K562 (cell line): ENCODE results near the gene FYB1. TPM values are rescaled to one million over a fixed set of nuclear protein-coding genes. Genes with fewer than 3 reads are reported as not detected.

ENCODE experiments used
- ATAC-seq: fragments of 200-7000 bp; cut with Tn5 transposase; 3 replicates; pipeline ENCODE4 v1.9.1; 2020; ENCODE audit warnings: moderate library complexity
- BruUV-seq: library from RNA; stranded (reverse); fragments of 400-500 nt; replicated peaks from 2 replicates; lab custom pipeline; 2021; lab: Mats Ljungman, UMichigan
- CTCF ChIA-PET: fragments of 300-600 bp; formaldehyde crosslinking; extraction: SDS; loops from one replicate; lab custom pipeline; 2021; ENCODE audit warnings: low intra/inter-chr PET ratio; lab: Yijun Ruan, JAX
- POLR2A ChIA-PET: fragments of 300-600, 350-650 bp; sonication (Branson Sonifier 250); formaldehyde crosslinking; extraction: SDS; loops from one replicate; lab custom pipeline; 2021; ENCODE audit warnings: antibody characterized with exemption, inconsistent platforms; lab: Yijun Ruan, JAX
- DNase-seq, 4 experiments: peaks; one replicate each; pipeline versions ENCODE4 v3.0.0 to v3.0.0-alpha.2; 2011 to 2018; ENCODE audit warnings: low spot score in 3 of 4, mixed read lengths in 3 of 4; ENCODE audit errors: extremely low read depth in 1 of 4
- FAIRE-seq: peaks from 2 replicates; lab custom pipeline; 2011; peaks lifted over from hg19 to GRCh38; lab: Jason Lieb, UNC
- H2AFZ ChIP-seq: 2 replicates; pipeline ENCODE4 v1.6.0; 2011; ENCODE audit warnings: low read depth, low read length, control low read depth, inconsistent platforms
- H3K27ac ChIP-seq: fragments of 200-600 bp; 3 replicates; pipeline ENCODE4 v1.8.0; 2011; ENCODE audit warnings: low read depth, mild to moderate bottlenecking, control low read depth, inconsistent platforms, low read length, moderate library complexity, mixed read lengths; ENCODE audit errors: extremely low read depth
- H3K27me3 ChIP-seq, 2 experiments: fragments of 300-600 bp in 1 of 2; 2 replicates in 1 of 2; 3 replicates in 1 of 2; pipeline versions ENCODE4 v1.6.0 to v1.8.0; 2011; ENCODE audit warnings: inconsistent platforms in 2 of 2, low read length in 2 of 2, mild to moderate bottlenecking in 1 of 2, mixed read lengths in 1 of 2, moderate library complexity in 1 of 2; ENCODE audit not compliant: control insufficient read depth in 2 of 2, insufficient read depth in 2 of 2
- H3K36me3 ChIP-seq: fragments of 300-600 bp; 3 replicates; pipeline ENCODE4 v1.8.0; 2011; ENCODE audit warnings: mild to moderate bottlenecking, low read length, inconsistent platforms; ENCODE audit not compliant: control insufficient read depth, insufficient read depth
- H3K4me1 ChIP-seq, 2 experiments: fragments of 200-600 bp in 1 of 2; replicated peaks in 1 of 2; 2 replicates in 1 of 2; 3 replicates in 1 of 2; pipeline versions ENCODE4 v1.5.1 to v1.8.0; 2011; ENCODE audit warnings: inconsistent platforms in 2 of 2, low read length in 2 of 2, mild to moderate bottlenecking in 1 of 2, mixed read lengths in 1 of 2, moderate library complexity in 1 of 2; ENCODE audit not compliant: control insufficient read depth in 2 of 2, insufficient read depth in 2 of 2
- H3K4me2 ChIP-seq: 2 replicates; pipeline ENCODE4 v1.6.1; 2011; ENCODE audit warnings: low read length, control low read depth, inconsistent platforms, mixed read lengths; ENCODE audit not compliant: insufficient read depth
- H3K4me3 ChIP-seq: fragments of 200-600 bp; sonication (generic), shearing (Covaris generic); 2 replicates; pipeline ENCODE4 v1.5.1; 2016; ENCODE audit warnings: control low read depth, inconsistent platforms
- H3K79me2 ChIP-seq: fragments of 200-600 bp; 3 replicates; pipeline ENCODE4 v1.8.0; 2011; ENCODE audit warnings: low read length, inconsistent platforms; ENCODE audit not compliant: control insufficient read depth, insufficient read depth
- H3K9ac ChIP-seq, 2 experiments: 2 replicates each; pipeline versions ENCODE4 v1.6.0 to v1.6.1; 2011; ENCODE audit warnings: low read depth in 2 of 2, low read length in 2 of 2, control low read depth in 1 of 2, inconsistent platforms in 1 of 2, mild to moderate bottlenecking in 1 of 2, mixed read lengths in 1 of 2; ENCODE audit not compliant: insufficient read depth in 1 of 2
- H3K9me1 ChIP-seq: one replicate; pipeline ENCODE4 v1.6.0; 2011; ENCODE audit warnings: inconsistent platforms, mild to moderate bottlenecking, low read length, moderate library complexity; ENCODE audit not compliant: control insufficient read depth, insufficient read depth
- H3K9me3 ChIP-seq: replicated peaks from 2 replicates; pipeline ENCODE4 v1.5.1; 2011; ENCODE audit warnings: low read depth, low read length, inconsistent platforms; ENCODE audit not compliant: control insufficient read depth, insufficient read depth
- H4K20me1 ChIP-seq: replicated peaks from 2 replicates; pipeline ENCODE4 v1.6.1; 2011; ENCODE audit warnings: low read length, inconsistent platforms, mixed read lengths; ENCODE audit not compliant: control insufficient read depth, insufficient read depth
- ARID4B ChIP-seq: sonication (generic); formaldehyde crosslinking; IDR thresholded peaks from 2 replicates; pipeline ENCODE4 v1.8.0; 2022; ENCODE audit warnings: mild to moderate bottlenecking, missing genetic modification reagents
- EGR1 ChIP-seq: fragments of 450-650 bp; conservative IDR thresholded peaks from 2 replicates; pipeline ENCODE4 v1.6.1; 2017; ENCODE audit warnings: mild to moderate bottlenecking
- ESRRB ChIP-seq: fragments of 250-450 bp; sonication (Bioruptor Pico); IDR thresholded peaks from 2 replicates; pipeline ENCODE4 v1.5.0; 2020; ENCODE audit warnings: mild to moderate bottlenecking, moderate library complexity, borderline replicate concordance
- KAT7 ChIP-seq: sonication (generic); formaldehyde crosslinking; IDR thresholded peaks from 2 replicates; pipeline ENCODE4 v1.8.0; 2022; ENCODE audit warnings: missing genetic modification reagents, mild to moderate bottlenecking, borderline replicate concordance
- MEF2A ChIP-seq: IDR thresholded peaks from 2 replicates; pipeline ENCODE4 v1.6.1; 2011; ENCODE audit warnings: low read depth, mild to moderate bottlenecking, low read length, moderate library complexity; ENCODE audit not compliant: control insufficient read depth
- SMAD2 ChIP-seq: fragments of 150-350 bp; IDR thresholded peaks from 2 replicates; pipeline ENCODE4 v1.6.1; 2014; ENCODE audit warnings: low read depth, mild to moderate bottlenecking, low read length
- SREBF1 ChIP-seq: fragments of 150-350 bp; IDR thresholded peaks from 2 replicates; pipeline ENCODE4 v1.6.1; 2014; ENCODE audit warnings: antibody characterized with exemption, low read depth, low read length, borderline replicate concordance
- TEAD4 ChIP-seq, 2 experiments: sonication (generic) in 1 of 2; formaldehyde crosslinking in 1 of 2; IDR thresholded peaks; 2 replicates each; pipeline versions ENCODE4 v1.6.1 to v1.8.0; 2012 to 2022; ENCODE audit warnings: borderline replicate concordance in 1 of 2, inconsistent platforms in 1 of 2, low read length in 1 of 2, mild to moderate bottlenecking in 1 of 2, missing genetic modification reagents in 1 of 2
- ZNF224 ChIP-seq: sonication (generic); formaldehyde crosslinking; IDR thresholded peaks from 2 replicates; pipeline ENCODE4 v1.8.0; 2022; ENCODE audit warnings: mild to moderate bottlenecking, missing genetic modification reagents
- ZNF398 ChIP-seq: fragments of 250-450 bp; sonication (Bioruptor Pico); IDR thresholded peaks from 2 replicates; pipeline ENCODE4 v1.8.0; 2021; ENCODE audit warnings: moderate library complexity, mild to moderate bottlenecking, inconsistent platforms
- WGBS: fragments of 100-300 bp; shearing (Covaris generic); methylation state at CpG from one replicate; pipeline ENCODE4 v1.1.6; 2016; ENCODE audit warnings: low coverage, mixed read lengths; ENCODE audit not compliant: insufficient coverage; ENCODE audit errors: missing lambda C conversion rate; 5-methylcytosine and 5-hydroxymethylcytosine counted together
- in situ Hi-C: fragments of 300-500 bp; cut with MboI; formaldehyde crosslinking; loops from 4 replicates; pipeline ENCODE4 v1.15.0; 2018; ENCODE audit warnings: inconsistent platforms, mixed read lengths
- intact Hi-C: fragments of 100-400 bp; cut with micrococcal nuclease; formaldehyde crosslinking; loops from 2 replicates; pipeline ENCODE4 v1.14.2; 2022
- polyA plus RNA-seq, 8 experiments: library from polyadenylated mRNA; depleted of rRNA in 4 of 8; stranded (reverse) in 5 of 8; unstranded in 3 of 8; fragments of >200 nt; fragmentation: Nextera tagmentation in 2 of 8; fragmentation: Illumina TruSeq in 1 of 8; extraction: Ambion mirVana in 2 of 8; extraction: Trizol in 1 of 8; gene quantifications; 2 replicates each; pipeline versions ENCODE4 v1.2.1 to v1.2.3, GENCODE V29; 2011 to 2014; ENCODE audit warnings: inconsistent platforms in 1 of 8, missing spikeins in 1 of 8
- total RNA-seq, 7 experiments: library from RNA; depleted of rRNA in 6 of 7; stranded (reverse); fragments of >200 nt in 6 of 7; fragmentation: Illumina TruSeq in 2 of 7; extraction: Trizol in 2 of 7; gene quantifications; 2 replicates each; pipeline versions ENCODE4 v1.2.1 to v1.2.3, GENCODE V29; 2011 to 2021; ENCODE audit warnings: low replicate concordance in 1 of 7

The FYB1 gene
- total and polyA plus RNA-seq, 9 of the 15 experiments (the other 6 are each of a cell fraction or from before 2014, with no cell fraction given): 4.7 to 31.5 (median 9.7) TPM

- TF ChIP-seq KAT7 (CRISPR knock-in tag) (no peak), EGR1 (no peak), TEAD4 (IDR thresholded peaks at IDR 0.05; ENCODE audit: low read length) (peak; percentile 55), TEAD4 (CRISPR knock-in tag; IDR thresholded peaks at IDR 0.05; ENCODE audit: borderline replicate concordance) (no peak), SREBF1 (no peak), SMAD2 (no peak), ZNF224 (CRISPR knock-in tag) (no peak)
- TF ChIP-seq, all 486 proteins: peak for 38
Observed at GRCh38 chr5:39116344-39117170, 102.8 kb downstream of the FYB1 start (continued).

- H3K27ac ChIP-seq: peak overlapping the region; percentile 55; the same call in 2 of the 3 replicates
- ATAC-seq: peak; percentile 11
- 8% methylated on average over 5 of the region's 5 CpGs for WGBS
- H3K36me3 ChIP-seq: no peaks in the 10 kb centered on the region
- H3K79me2 ChIP-seq: no peaks in the 10 kb centered on the region
- peak overlapping the region; percentile 70 for H2AFZ ChIP-seq
- peak overlapping the region; percentile 47 for H3K4me2 ChIP-seq
- POLR2A ChIA-PET: interaction anchor here (0.8 to 1.0 kb wide), 2 partner anchors 13 to 41 kb away, joined by 3 to 4 read pairs; no protein-coding TSS in a partner anchor
- in situ Hi-C loops: no loop called here
- no peak for FAIRE-seq
- H3K9me1 ChIP-seq: no peaks in the 10 kb centered on the region
- no peak overlapping the region for H3K4me3 ChIP-seq
- no TSS peak for BruUV-seq
- H4K20me1 ChIP-seq: no peaks in the 10 kb centered on the region
- CTCF ChIA-PET: no interaction called here
- intact Hi-C loops: loop anchor here (5.0 kb wide), 1 partner anchor 38 kb away; no protein-coding TSS in a partner anchor
- peaks cover 10 to 60% of the 10 kb centered on the region in 2 experiments for H3K4me1 ChIP-seq
- peak overlapping the region in 1 of 2 experiments; percentile 5; a peak in 1 of 4 replicates for H3K9ac ChIP-seq
- no peaks in the 10 kb centered on the region for H3K9me3 ChIP-seq
- no peaks in the 10 kb centered on the region for H3K27me3 ChIP-seq
- peak in 1 of 4 experiments; percentile 47 for DNase-seq
- TF ChIP-seq ZNF398 (CRISPR knock-in tag) (no peak), TEAD4 (IDR thresholded peaks at IDR 0.05; ENCODE audit: low read length) (no peak), TEAD4 (CRISPR knock-in tag; IDR thresholded peaks at IDR 0.05; ENCODE audit: borderline replicate concordance) (no peak), ARID4B (CRISPR knock-in tag) (no peak), MEF2A (no peak), ESRRB (CRISPR knock-in tag) (no peak)
Observed at GRCh38 chr5:39115644-39116343, 103.6 kb downstream of the FYB1 start.
